Keratinocyte (primary cell): ENCODE data around the gene CD79A. TPM values are rescaled to one million over a fixed set of nuclear protein-coding genes. Genes with fewer than 3 reads are reported as not detected.

ENCODE experiments used
- DNase-seq: peaks from one replicate; pipeline ENCODE4 v3.0.0-alpha.2; 2011; ENCODE audit warnings: low read depth, missing footprints, low spot score
- FAIRE-seq: peaks from 2 replicates; lab custom pipeline; 2011; peaks lifted over from hg19 to GRCh38; lab: Jason Lieb, UNC
- H2AFZ ChIP-seq: 2 replicates; pipeline ENCODE4 v1.6.0; 2012; ENCODE audit warnings: low read length, control low read depth, inconsistent platforms; ENCODE audit not compliant: control insufficient read depth
- H3K27ac ChIP-seq: 2 replicates; pipeline ENCODE4 v1.5.1; 2011; ENCODE audit warnings: low read length; ENCODE audit not compliant: control insufficient read depth, insufficient read depth
- H3K27me3 ChIP-seq: 3 replicates; pipeline ENCODE4 v1.6.0; 2011; ENCODE audit warnings: low read length; ENCODE audit not compliant: control insufficient read depth, insufficient read depth; ENCODE audit errors: extremely low read depth
- H3K36me3 ChIP-seq, 2 experiments: 2 replicates in 1 of 2; 3 replicates in 1 of 2; pipeline ENCODE4 v1.5.1; 2011; ENCODE audit warnings: low read length in 2 of 2, mild to moderate bottlenecking in 1 of 2; ENCODE audit not compliant: control insufficient read depth in 2 of 2, insufficient read depth in 2 of 2; ENCODE audit errors: extremely low read depth in 1 of 2
- H3K4me1 ChIP-seq: 3 replicates; pipeline ENCODE4 v1.5.1; 2011; ENCODE audit warnings: low read length; ENCODE audit not compliant: control insufficient read depth, insufficient read depth; ENCODE audit errors: extremely low read depth
- H3K4me2 ChIP-seq: 3 replicates; pipeline ENCODE4 v1.6.0; 2011; ENCODE audit warnings: low read depth, low read length; ENCODE audit not compliant: control insufficient read depth, insufficient read depth; ENCODE audit errors: extremely low read depth
- H3K4me3 ChIP-seq, 3 experiments: fragments of 200-600 bp in 1 of 3; sonication (generic) in 1 of 3; 2 replicates in 2 of 3; 3 replicates in 1 of 3; pipeline ENCODE4 v1.5.1; 2011 to 2016; ENCODE audit warnings: low read length in 3 of 3, mild to moderate bottlenecking in 3 of 3, control low read depth in 2 of 3, inconsistent platforms in 1 of 3, low read depth in 1 of 3, mixed read lengths in 1 of 3, mixed run types in 1 of 3, moderate library complexity in 1 of 3; ENCODE audit not compliant: control insufficient read depth in 2 of 3, insufficient read depth in 2 of 3; ENCODE audit errors: extremely low read depth in 1 of 3
- H3K79me2 ChIP-seq: 2 replicates; pipeline ENCODE4 v1.6.0; 2012; ENCODE audit warnings: low read length; ENCODE audit not compliant: control insufficient read depth, insufficient read depth
- H3K9ac ChIP-seq: 3 replicates; pipeline ENCODE4 v1.6.0; 2011; ENCODE audit warnings: low read length; ENCODE audit not compliant: control insufficient read depth, insufficient read depth; ENCODE audit errors: extremely low read depth
- H3K9me1 ChIP-seq: 3 replicates; pipeline ENCODE4 v1.6.0; 2011; ENCODE audit warnings: low read length; ENCODE audit not compliant: control insufficient read depth, insufficient read depth; ENCODE audit errors: extremely low read depth
- H3K9me3 ChIP-seq: 2 replicates; pipeline ENCODE4 v1.5.1; 2012; ENCODE audit warnings: low read depth, low read length; ENCODE audit not compliant: control insufficient read depth
- H4K20me1 ChIP-seq: 3 replicates; pipeline ENCODE4 v1.6.0; 2011; ENCODE audit warnings: low read length; ENCODE audit not compliant: control insufficient read depth, insufficient read depth; ENCODE audit errors: extremely low read depth
- CTCF ChIP-seq, 3 experiments: IDR thresholded peaks in 1 of 3; conservative IDR thresholded peaks in 1 of 3; optimal IDR thresholded peaks in 1 of 3; 2 replicates in 2 of 3; 3 replicates in 1 of 3; pipeline versions ENCODE3 to v1.5.1; 2011; ENCODE audit warnings: low read length in 3 of 3, mild to moderate bottlenecking in 3 of 3, moderate library complexity in 2 of 3, control low read depth in 1 of 3, inconsistent platforms in 1 of 3; ENCODE audit not compliant: insufficient read depth in 2 of 3; ENCODE audit errors: extremely low read depth in 1 of 3
- EZH2 ChIP-seq: IDR thresholded peaks from one replicate; pipeline ENCODE4 v1.6.1; 2012; ENCODE audit warnings: inconsistent platforms, mild to moderate bottlenecking, low read length, moderate library complexity
- dilution Hi-C: fragments of 300-500 bp; cut with MboI; formaldehyde crosslinking; loops from one replicate; pipeline ENCODE4 v1.7.0; 2020; ENCODE audit warnings: low sequenced_read_pairs; ENCODE audit not compliant: extremely low pct_ligation_motif_present
- polyA plus RNA-seq, 5 experiments: library from polyadenylated mRNA; depleted of rRNA in 3 of 5; stranded (reverse) in 3 of 5; stranded (forward) in 1 of 5; unstranded in 1 of 5; fragments of >200 nt; gene quantifications; 1 replicate in 1 of 5; 2 replicates in 3 of 5; 3 replicates in 1 of 5; pipeline versions ENCODE4 v1.2.1 to v1.2.3, GENCODE V29; 2011 to 2012; ENCODE audit warnings: missing spikeins in 2 of 5, low read depth in 1 of 5, low replicate concordance in 1 of 5

CD79A gene
- polyA plus RNA-seq, 1 donor (not counting 4 experiments of a cell fraction or from before 2014, with no cell fraction given), result 0.07 TPM

- Histone ChIP-seq H3K9ac (no peak overlapping the region), H3K9me3 (no peaks in the 10 kb centered on the region), H3K27ac (no peak overlapping the region), H3K4me2 (no peak overlapping the region), H3K4me1 (no peaks in the 10 kb centered on the region), H3K27me3 (no peaks in the 10 kb centered on the region), H3K4me3 (no peak overlapping the region), H3K79me2 (no peaks in the 10 kb centered on the region), H4K20me1 (peaks cover 5% of the 10 kb centered on the region), H3K9me1 (no peaks in the 10 kb centered on the region), H3K36me3 (peaks cover 49 to 53% of the 10 kb centered on the region in 2 experiments), H2AFZ (no peak overlapping the region)
- dilution Hi-C loops, result no loop called here
- TF ChIP-seq CTCF (optimal IDR thresholded peaks at IDR 0.05 in 1 of 3, IDR thresholded peaks at IDR 0.05 in 1 of 3, conservative IDR thresholded peaks at IDR 0.05 in 1 of 3; ENCODE audit: extremely low read depth in 1 of 3, insufficient read depth in 2 of 3, low read length in 3 of 3) (no peak), EZH2 (no peak)
- DNase-seq (no peak), FAIRE-seq (no peak)
Observed at GRCh38 chr19:41903193-41903953, 26.3 kb downstream of the CD79A start.

- no peaks in the 10 kb centered on the region for H3K4me1 ChIP-seq
- TF ChIP-seq CTCF (optimal IDR thresholded peaks at IDR 0.05 in 1 of 3, IDR thresholded peaks at IDR 0.05 in 1 of 3, conservative IDR thresholded peaks at IDR 0.05 in 1 of 3; ENCODE audit: extremely low read depth in 1 of 3, insufficient read depth in 2 of 3, low read length in 3 of 3) (no peak), EZH2 (no peak)
- H4K20me1 ChIP-seq, result peaks cover 5% of the 10 kb centered on the region
- H3K4me2 ChIP-seq, result no peak overlapping the region
- FAIRE-seq (no peak), DNase-seq (no peak)
- H3K9me3 ChIP-seq, result no peaks in the 10 kb centered on the region
- peaks cover 46 to 47% of the 10 kb centered on the region in 2 experiments for H3K36me3 ChIP-seq
- no peak overlapping the region for H2AFZ ChIP-seq
- no peaks in the 10 kb centered on the region for H3K79me2 ChIP-seq
- dilution Hi-C loops, result no loop called here
- no peak overlapping the region for H3K27ac ChIP-seq
- no peaks in the 10 kb centered on the region for H3K9me1 ChIP-seq
- H3K27me3 ChIP-seq, result no peaks in the 10 kb centered on the region
- no peak overlapping the region for H3K9ac ChIP-seq
- H3K4me3 ChIP-seq, result no peak overlapping the region
Observed at GRCh38 chr19:41904118-41904870, 27.2 kb downstream of the CD79A start.
